Prostate gland (tissue), 2 donors: ENCODE measurements around the gene CDK1.

Source experiments
- POLR2A ChIP-seq: fragments of 450-650 bp; IDR thresholded peaks from one replicate; pipeline ENCODE4 v1.6.1; 2016; ENCODE audit warnings: antibody characterized with exemption, mild to moderate bottlenecking
- TF ChIP-seq, protein P1 (sequence below), 4 experiments: fragments of 200-600 bp in 2 of 4; fragments of 450-650 bp in 2 of 4; sonication (generic) in 2 of 4; IDR thresholded peaks; 1 replicate in 3 of 4; 2 replicates in 1 of 4; pipeline ENCODE4 v1.5.1; 2016 to 2019; ENCODE audit warnings: antibody characterized with exemption in 4 of 4, mild to moderate bottlenecking in 2 of 4, moderate library complexity in 2 of 4

DNA sequence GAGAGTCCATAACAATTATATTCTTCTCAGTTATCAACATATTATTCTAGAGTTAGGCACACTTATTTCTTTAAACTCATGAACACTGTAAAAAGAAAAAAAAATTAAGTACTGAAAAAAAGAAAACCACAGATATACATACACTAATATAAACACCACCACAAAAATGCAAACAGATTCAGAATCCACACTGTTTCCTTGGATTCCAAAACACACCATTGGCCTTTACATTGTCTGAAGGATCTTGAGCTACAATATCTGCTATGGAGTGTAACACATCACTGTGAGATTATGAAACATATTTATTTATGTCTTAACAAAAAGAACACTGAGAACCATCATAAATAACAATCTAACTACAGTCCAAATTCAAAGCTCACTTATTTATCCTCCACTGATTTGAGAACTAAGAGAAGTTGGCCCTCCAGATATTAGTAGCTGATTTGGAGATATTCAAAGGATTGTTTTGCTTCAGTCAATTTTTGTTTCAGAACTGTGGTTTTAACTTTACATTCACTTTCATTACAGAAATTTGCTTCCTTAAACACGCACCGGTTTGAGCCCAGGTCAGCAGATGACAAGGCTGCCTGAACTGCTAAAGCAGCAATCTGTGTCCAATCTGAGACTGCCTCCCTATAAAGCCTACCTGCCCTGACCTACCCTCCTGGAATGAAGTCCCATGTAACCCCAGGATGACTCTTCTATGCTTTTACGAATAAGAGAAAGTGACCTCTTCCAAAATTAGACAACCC lies 47.0 kb upstream of the CDK1 start:
- TF ChIP-seq, protein P1, sequence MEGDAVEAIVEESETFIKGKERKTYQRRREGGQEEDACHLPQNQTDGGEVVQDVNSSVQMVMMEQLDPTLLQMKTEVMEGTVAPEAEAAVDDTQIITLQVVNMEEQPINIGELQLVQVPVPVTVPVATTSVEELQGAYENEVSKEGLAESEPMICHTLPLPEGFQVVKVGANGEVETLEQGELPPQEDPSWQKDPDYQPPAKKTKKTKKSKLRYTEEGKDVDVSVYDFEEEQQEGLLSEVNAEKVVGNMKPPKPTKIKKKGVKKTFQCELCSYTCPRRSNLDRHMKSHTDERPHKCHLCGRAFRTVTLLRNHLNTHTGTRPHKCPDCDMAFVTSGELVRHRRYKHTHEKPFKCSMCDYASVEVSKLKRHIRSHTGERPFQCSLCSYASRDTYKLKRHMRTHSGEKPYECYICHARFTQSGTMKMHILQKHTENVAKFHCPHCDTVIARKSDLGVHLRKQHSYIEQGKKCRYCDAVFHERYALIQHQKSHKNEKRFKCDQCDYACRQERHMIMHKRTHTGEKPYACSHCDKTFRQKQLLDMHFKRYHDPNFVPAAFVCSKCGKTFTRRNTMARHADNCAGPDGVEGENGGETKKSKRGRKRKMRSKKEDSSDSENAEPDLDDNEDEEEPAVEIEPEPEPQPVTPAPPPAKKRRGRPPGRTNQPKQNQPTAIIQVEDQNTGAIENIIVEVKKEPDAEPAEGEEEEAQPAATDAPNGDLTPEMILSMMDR (IDR thresholded peaks at IDR 0.05), result no peak
- no peak for TF ChIP-seq POLR2A
